ENCODE data around the gene SLC25A33.
"Not testable (repeated sequence)": the region's sequence is repeated elsewhere in the genome, so short reads cannot be mapped to it uniquely, and the experiment has no call there.

SLC25A33 gene

GRCh38 chr1:9539165-9539828 is at the start of gene SLC25A33:
TSS of gene SLC25A33 (plus strand) at chr1:9539465. CDS start at chr1:9539692, 227 bp downstream.
- DNase-seq (ENCODE audit: low read depth): peak; percentile 97

- peak; percentile 86 for DNase-seq (ENCODE audit: low read depth)
Measured at GRCh38 chr1:9490605-9491339, 48.5 kb upstream of the SLC25A33 start.

GRCh38 chr1:9493326-9493725 is 45.9 kb upstream of the SLC25A33 start:
- no peak for DNase-seq (ENCODE audit: low read depth)

- DNase-seq (ENCODE audit: low read depth): peak; percentile 30
Measured at GRCh38 chr1:9494936-9495758, 44.1 kb upstream of the SLC25A33 start.

GRCh38 chr1:9495854-9496374 is 43.4 kb upstream of the SLC25A33 start:
- no peak for DNase-seq (ENCODE audit: low read depth)

GRCh38 chr1:9500756-9501754 is 38.2 kb upstream of the SLC25A33 start:
- DNase-seq (ENCODE audit: low read depth): no peak

GRCh38 chr1:9503001-9503675 is 36.1 kb upstream of the SLC25A33 start:
- DNase-seq (ENCODE audit: low read depth): no peak

- no peak for DNase-seq (ENCODE audit: low read depth)
Measured at GRCh38 chr1:9505143-9505542, 34.1 kb upstream of the SLC25A33 start.

GRCh38 chr1:9506901-9507300 is 32.4 kb upstream of the SLC25A33 start:
- no peak for DNase-seq (ENCODE audit: low read depth)

- DNase-seq (ENCODE audit: low read depth): no peak
Measured at GRCh38 chr1:9510130-9510529, 29.1 kb upstream of the SLC25A33 start.

GRCh38 chr1:9515550-9515949 is 23.7 kb upstream of the SLC25A33 start:
- not testable (repeated sequence) for DNase-seq (ENCODE audit: low read depth)

- no peak for DNase-seq (ENCODE audit: low read depth)
Measured at GRCh38 chr1:9518454-9518998, 20.7 kb upstream of the SLC25A33 start.

- DNase-seq (ENCODE audit: low read depth): no peak
Measured at GRCh38 chr1:9520411-9520810, 18.9 kb upstream of the SLC25A33 start.

GRCh38 chr1:9529190-9529589 is 10.1 kb upstream of the SLC25A33 start:
- DNase-seq (ENCODE audit: low read depth): no peak

- DNase-seq (ENCODE audit: low read depth): no peak
Measured at GRCh38 chr1:9530320-9530719, 8.9 kb upstream of the SLC25A33 start.

- DNase-seq (ENCODE audit: low read depth): no peak
Measured at GRCh38 chr1:9534953-9535352, 4.3 kb upstream of the SLC25A33 start.

GRCh38 chr1:9536301-9536700 is 3.0 kb upstream of the SLC25A33 start:
- no peak for DNase-seq (ENCODE audit: low read depth)

- no peak for DNase-seq (ENCODE audit: low read depth)
Measured at GRCh38 chr1:9537863-9538668, 1.2 kb upstream of the SLC25A33 start.

- DNase-seq (ENCODE audit: low read depth): no peak
Measured at GRCh38 chr1:9538669-9539164, 548 bp upstream of the SLC25A33 start.

Measured in stimulated activated CD8-positive, alpha-beta memory T cell treated with anti-CD3 and anti-CD28 coated beads, Interleukin-7, amount 100 ng/mL, for 24 hours (primary cell).